ENCODE results near the gene ZFAND2A.

ZFAND2A gene

DNA sequence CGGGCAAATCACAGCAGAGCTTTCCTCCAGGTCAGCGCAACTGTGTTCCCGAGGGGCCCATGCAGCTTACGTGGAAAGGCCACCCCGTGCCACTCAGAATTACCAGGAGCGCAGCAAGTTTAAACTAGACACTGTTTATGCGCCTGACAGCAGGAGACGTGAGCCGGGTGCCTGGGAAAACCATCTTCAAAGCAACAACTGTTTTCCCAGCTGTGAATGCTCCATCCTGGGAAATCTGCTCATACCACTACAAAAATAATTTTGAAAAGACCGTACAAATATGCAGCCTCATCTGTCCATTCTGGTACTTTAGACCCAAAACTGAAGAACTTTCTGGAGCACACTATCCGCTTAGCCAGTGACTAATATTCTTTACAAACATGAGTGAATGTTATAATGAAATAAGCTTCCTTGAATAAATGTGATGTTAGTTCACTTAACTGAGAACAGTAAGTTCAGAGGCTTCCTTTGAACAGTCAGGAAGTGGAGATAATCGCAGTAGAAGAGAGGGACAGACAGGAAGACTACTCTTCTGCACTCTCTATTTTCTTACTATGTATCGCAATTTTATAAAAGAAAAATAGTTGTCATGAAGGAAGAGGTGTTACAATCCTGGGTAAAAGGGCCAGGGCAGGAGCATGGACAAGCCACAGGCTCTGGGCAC, 55.3 kb downstream of the ZFAND2A start:
- DNase-seq: no peak

DNA sequence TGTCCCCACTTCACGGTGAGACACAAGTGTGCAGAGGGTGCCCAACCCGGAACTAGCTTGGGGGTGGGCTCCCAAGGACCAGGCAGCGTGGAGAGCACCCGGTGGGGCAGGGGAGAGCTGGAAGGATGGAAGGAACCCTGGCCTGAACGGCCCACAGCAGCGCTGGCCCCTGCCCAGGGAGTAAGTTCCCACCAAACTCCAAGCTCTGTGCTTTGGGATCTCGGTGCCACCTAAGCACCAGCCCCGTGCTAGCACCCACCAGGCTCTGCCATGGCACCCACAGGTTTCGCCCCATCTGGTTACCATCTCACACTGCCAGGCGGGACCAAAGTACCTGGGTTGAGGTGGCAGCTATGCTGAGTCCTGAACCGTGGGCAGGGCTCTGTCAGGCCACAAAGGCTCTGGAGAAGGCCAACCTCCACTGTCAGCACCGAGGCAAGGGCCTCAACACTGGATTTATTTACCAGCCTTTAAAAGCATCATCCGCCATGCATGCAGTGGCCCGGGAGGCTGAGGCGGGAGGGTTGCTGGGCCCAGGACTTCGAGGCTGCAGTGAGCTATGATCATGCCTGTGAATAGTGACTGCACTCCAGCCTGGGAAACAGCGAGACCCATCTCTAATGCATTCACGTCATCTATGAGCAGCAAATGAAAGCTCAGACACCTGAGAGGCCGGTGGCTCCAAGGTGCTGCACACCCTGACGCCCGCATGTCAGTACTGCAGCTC, 56.0 kb downstream of the ZFAND2A start:
- DNase-seq: no peak

DNA sequence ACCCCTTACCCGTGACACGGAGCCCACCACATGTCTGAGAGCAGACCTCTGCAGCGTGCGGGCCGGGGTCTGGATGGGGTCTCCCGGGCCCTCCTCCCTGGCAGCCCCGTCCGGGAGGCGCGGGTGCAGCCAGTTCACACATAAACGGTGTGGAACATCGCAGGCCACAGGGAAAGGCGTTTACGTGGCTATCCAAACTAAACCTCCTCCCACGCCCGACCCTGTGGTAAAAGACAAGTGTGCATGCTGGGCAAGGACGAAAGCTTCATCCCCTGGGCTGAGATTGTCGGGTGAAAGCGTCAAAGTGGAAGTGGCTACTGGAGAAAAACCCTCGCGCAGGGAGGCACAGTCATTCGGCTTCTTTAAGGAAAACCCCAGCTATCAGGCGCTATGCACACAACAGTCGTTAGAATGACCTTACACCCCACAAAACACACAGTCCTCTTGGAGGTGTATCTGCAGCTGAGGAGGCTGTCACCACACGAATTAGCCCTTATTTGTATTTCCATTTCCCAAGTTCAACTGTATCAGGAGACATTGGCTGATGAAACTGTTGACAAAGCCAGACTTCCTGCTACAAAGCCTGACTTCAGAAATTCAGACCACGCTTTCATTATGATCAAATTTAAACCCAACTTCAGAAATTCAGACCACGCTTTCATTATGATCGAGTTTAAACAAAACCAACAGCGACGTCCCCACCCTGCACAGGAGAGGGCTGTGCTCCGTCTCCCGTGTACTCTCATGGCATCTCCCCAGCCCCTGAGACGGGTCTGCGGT, 56.8 kb downstream of the ZFAND2A start:
- no peak for DNase-seq
